ENCODE results near the gene UBAP1.
A peak's percentile ranks its signal among the peaks of the same experiment; 100 is the strongest.

UBAP1 gene

DNA sequence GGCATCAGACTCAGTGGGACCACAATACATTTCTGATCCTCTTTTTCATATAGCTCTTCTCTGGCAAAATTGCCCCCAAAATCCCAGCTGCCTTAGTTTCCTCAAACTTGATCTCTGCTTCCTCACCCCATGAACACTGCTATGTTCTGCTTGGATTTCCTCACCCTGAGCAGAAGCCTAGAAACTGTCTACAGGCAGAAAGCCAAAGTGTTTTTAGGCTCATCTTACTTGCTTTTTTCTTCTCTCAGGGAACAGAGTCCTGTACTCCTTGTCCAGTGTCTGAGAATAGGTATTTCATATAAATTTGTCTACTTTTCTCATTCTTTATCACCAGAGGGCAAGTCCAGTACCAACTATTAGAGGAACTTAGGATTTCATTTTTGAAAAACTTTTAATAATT is 21.5 kb upstream of the UBAP1 start:
- no peaks in the 10 kb centered on the region for H3K4me1 ChIP-seq (ENCODE audit: control insufficient read depth, insufficient read depth, low read length)
- H3K9me3 ChIP-seq (ENCODE audit: control insufficient read depth, insufficient read depth, low read depth, low read length), result no peaks in the 10 kb centered on the region
- POLR2A ChIA-PET, result interaction anchor here (0.6 to 2.4 kb wide), 4 partner anchors 12 to 220 kb away, joined by 3 to 6 read pairs (median 4); partner anchors contain the start of gene UBAP1
- CTCF ChIA-PET, result interaction anchor here (0.6 kb wide), 1 partner anchor 321 kb away, joined by 5 read pairs; no protein-coding TSS in a partner anchor
- no peak overlapping the region for H3K27ac ChIP-seq (ENCODE audit: extremely low read depth, low read depth, low read length)
- H3K4me3 ChIP-seq (ENCODE audit: low read depth, low read length), result no peak overlapping the region
- no peaks in the 10 kb centered on the region for H3K36me3 ChIP-seq (ENCODE audit: control insufficient read depth in 2 of 2, insufficient read depth in 1 of 2, low read length in 2 of 2)
- peak; percentile 48; the same call in 1 of the 2 replicates for TF ChIP-seq PRDM4 (tag by site-specific recombination; IDR thresholded peaks at IDR 0.05)
- TF ChIP-seq KLF1 (tag by site-specific recombination; IDR thresholded peaks at IDR 0.05), result no peak

DNA sequence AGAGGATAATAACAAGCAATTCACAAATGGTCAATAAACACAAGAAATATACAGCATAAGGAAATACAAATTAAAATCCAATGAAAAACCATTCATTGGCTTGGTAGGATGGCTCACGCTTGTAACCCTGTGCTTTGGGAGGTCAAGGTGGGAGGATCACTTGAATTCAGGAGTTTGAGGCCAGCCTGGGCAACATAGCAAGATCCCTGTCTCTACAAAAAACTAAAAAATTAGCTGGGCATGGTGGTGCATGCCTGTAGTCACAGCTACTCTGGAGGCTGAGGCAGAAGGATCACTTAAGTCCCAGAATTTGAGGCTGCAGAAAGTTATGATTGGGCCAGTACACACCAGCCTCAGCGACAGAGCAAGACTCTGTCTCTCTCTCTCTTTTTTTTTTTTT is 20.9 kb upstream of the UBAP1 start:
- H3K9me3 ChIP-seq (ENCODE audit: control insufficient read depth, insufficient read depth, low read depth, low read length), result no peaks in the 10 kb centered on the region
- no peak overlapping the region for H3K4me3 ChIP-seq (ENCODE audit: low read depth, low read length)
- no peaks in the 10 kb centered on the region for H3K36me3 ChIP-seq (ENCODE audit: control insufficient read depth in 2 of 2, insufficient read depth in 1 of 2, low read length in 2 of 2)
- H3K4me1 ChIP-seq (ENCODE audit: control insufficient read depth, insufficient read depth, low read length), result no peaks in the 10 kb centered on the region
- CTCF ChIA-PET, result interaction anchor here (0.6 to 1.2 kb wide), 2 partner anchors 33 to 321 kb away, joined by 3 to 5 read pairs; no protein-coding TSS in a partner anchor
- no peak overlapping the region for H3K27ac ChIP-seq (ENCODE audit: extremely low read depth, low read depth, low read length)
- no peak for TF ChIP-seq PRDM4 (tag by site-specific recombination; IDR thresholded peaks at IDR 0.05)
- TF ChIP-seq ZNF202 (tag by site-specific recombination; IDR thresholded peaks at IDR 0.05; ENCODE audit: borderline replicate concordance), result no peak
- TF ChIP-seq ZNF121 (tag by site-specific recombination; IDR thresholded peaks at IDR 0.05), result peak; percentile 66; the same call in 1 of the 2 replicates
- TF ChIP-seq ZNF747 (tag by site-specific recombination; IDR thresholded peaks at IDR 0.05), result no peak
- TF ChIP-seq ZBTB44 (tag by site-specific recombination; IDR thresholded peaks at IDR 0.05), result no peak
- TF ChIP-seq, protein P1, sequence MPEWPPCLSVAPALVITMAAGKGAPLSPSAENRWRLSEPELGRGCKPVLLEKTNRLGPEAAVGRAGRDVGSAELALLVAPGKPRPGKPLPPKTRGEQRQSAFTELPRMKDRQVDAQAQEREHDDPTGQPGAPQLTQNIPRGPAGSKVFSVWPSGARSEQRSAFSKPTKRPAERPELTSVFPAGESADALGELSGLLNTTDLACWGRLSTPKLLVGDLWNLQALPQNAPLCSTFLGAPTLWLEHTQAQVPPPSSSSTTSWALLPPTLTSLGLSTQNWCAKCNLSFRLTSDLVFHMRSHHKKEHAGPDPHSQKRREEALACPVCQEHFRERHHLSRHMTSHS (tag by site-specific recombination; IDR thresholded peaks at IDR 0.05), result no peak
- no peak for TF ChIP-seq AEBP2 (tag by site-specific recombination; IDR thresholded peaks at IDR 0.05; ENCODE audit: borderline replicate concordance)
- TF ChIP-seq ZBTB8A (tag by site-specific recombination; IDR thresholded peaks at IDR 0.05), result no peak
- POLR2A ChIA-PET, result interaction anchor here (0.5 to 2.4 kb wide), 5 partner anchors 10 to 212 kb away, joined by 3 to 6 read pairs (median 4); partner anchors contain the start of gene UBAP1

- H3K9me3 ChIP-seq (ENCODE audit: control insufficient read depth, insufficient read depth, low read depth, low read length), result no peaks in the 10 kb centered on the region
- H3K27ac ChIP-seq (ENCODE audit: extremely low read depth, low read depth, low read length), result no peak overlapping the region
- POLR2A ChIA-PET, result interaction anchor here (0.5 to 2.4 kb wide), 4 partner anchors 10 to 212 kb away, joined by 3 to 6 read pairs (median 4); partner anchors contain the start of gene UBAP1
- H3K36me3 ChIP-seq (ENCODE audit: control insufficient read depth in 2 of 2, insufficient read depth in 1 of 2, low read length in 2 of 2), result no peaks in the 10 kb centered on the region
- H3K4me1 ChIP-seq (ENCODE audit: control insufficient read depth, insufficient read depth, low read length), result no peaks in the 10 kb centered on the region
- no peak overlapping the region for H3K4me3 ChIP-seq (ENCODE audit: low read depth, low read length)
- CTCF ChIA-PET, result interaction anchor here (1.0 to 1.2 kb wide), 2 partner anchors 8 to 32 kb away, joined by 3 read pairs; no protein-coding TSS in a partner anchor
- TF ChIP-seq ZNF366 (tag by site-specific recombination; conservative IDR thresholded peaks at IDR 0.05) (peak; percentile 43; the same call in 1 of the 2 replicates), ZXDB (tag by site-specific recombination; IDR thresholded peaks at IDR 0.05) (peak; percentile 49; the same call in 1 of the 2 replicates), GLIS1 (tag by site-specific recombination; IDR thresholded peaks at IDR 0.05) (peak; percentile 88), ZNF341 (tag by site-specific recombination; IDR thresholded peaks at IDR 0.05; ENCODE audit: low read depth) (peak; percentile 69), ZEB2 (tag by site-specific recombination; IDR thresholded peaks at IDR 0.05) (peak; percentile 63), INSM2 (tag by site-specific recombination; IDR thresholded peaks at IDR 0.05) (peak; percentile 74), TRIM28 (IDR thresholded peaks at IDR 0.05; ENCODE audit: borderline replicate concordance, low read length) (no peak)
- TF ChIP-seq, protein P2, sequence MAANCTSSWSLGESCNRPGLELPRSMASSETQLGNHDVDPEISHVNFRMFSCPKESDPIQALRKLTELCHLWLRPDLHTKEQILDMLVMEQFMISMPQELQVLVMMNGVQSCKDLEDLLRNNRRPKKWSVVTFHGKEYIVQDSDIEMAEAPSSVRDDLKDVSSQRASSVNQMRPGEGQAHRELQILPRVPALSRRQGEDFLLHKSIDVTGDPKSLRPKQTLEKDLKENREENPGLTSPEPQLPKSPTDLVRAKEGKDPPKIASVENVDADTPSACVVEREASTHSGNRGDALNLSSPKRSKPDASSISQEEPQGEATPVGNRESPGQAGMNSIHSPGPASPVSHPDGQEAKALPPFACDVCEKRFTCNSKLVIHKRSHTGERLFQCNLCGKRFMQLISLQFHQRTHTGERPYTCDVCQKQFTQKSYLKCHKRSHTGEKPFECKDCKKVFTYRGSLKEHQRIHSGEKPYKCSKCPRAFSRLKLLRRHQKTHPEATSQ (tag by site-specific recombination; IDR thresholded peaks at IDR 0.05), result no peak
Measured at GRCh38 chr9:34158362-34158869, 20.4 kb upstream of the UBAP1 start.

Measured in HEK293 (cell line).